ENCODE data around the gene CRB3.
A peak's percentile ranks its signal among the peaks of the same experiment; 100 is the strongest.

Gene CRB3

DNA sequence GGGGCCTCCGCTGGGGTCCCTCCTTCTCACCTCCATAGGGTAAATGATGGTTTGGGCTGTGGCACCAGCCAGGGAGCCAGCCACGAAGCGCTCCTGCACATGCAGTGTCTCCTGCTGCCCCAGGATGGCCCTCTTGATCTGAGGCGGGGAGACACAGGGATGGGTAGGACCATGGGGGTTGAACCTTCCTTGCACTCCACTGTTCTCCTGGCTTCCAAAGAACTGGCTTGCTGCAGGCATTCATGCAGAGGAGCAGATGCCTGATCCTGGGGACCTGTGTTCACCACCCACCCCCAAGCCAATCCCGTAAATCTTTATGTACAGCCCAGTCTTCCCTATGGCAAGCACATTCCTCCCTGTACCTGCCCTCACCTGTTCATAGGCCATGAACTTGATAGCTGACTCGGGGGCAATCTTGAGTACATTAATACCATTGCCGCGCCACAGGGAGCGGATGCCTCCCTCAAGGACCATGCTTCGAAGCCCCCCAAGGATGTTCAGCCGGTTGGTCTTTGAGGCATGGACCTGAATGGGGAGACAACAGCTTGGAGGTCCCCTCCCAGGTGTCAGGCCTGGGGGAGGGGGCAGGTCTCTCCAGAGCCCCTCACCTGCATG lies 10.0 kb upstream of the CRB3 start:
- peaks cover 5% of the 10 kb centered on the region for H3K27me3 ChIP-seq (ENCODE audit: control insufficient read depth, insufficient read depth, low read length, poor library complexity, severe bottlenecking)
- no peaks in the 10 kb centered on the region for H3K9me3 ChIP-seq (ENCODE audit: control insufficient read depth, low read length)
- WGBS, 2 experiments: 94 to 95% methylated on average over 11 of the region's 11 CpGs
- H3K36me3 ChIP-seq (ENCODE audit: control insufficient read depth, insufficient read depth, low read length): peaks cover 29% of the 10 kb centered on the region
- peaks cover 5% of the 10 kb centered on the region for H3K4me1 ChIP-seq (ENCODE audit: control insufficient read depth, insufficient read depth, low read length)
- no peak overlapping the region for H3K4me3 ChIP-seq (ENCODE audit: insufficient read depth, low read depth, low read length)
- no peak overlapping the region for H3K27ac ChIP-seq (ENCODE audit: insufficient read depth, low read depth, low read length, poor library complexity, severe bottlenecking)

DNA sequence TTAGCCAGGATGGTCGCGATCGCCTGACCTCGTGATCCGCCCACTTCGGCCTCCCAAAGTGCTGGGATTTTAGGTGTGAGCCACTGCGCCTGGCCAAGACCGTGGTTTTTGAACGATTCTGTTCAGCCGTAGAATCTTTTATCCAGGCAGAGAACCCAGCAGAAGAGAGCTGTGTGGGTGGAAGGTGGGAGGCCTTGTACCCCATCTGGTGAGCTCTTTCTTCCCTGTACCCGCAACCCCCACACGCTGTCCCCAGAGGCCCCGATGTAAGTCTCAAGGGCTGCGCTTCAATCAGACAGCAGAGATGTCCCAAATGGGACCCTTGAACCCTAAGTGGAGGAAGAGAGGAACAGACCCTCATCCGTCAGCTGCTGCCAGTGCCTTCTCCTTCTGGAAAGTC lies 8.1 kb upstream of the CRB3 start:
- peaks cover 29% of the 10 kb centered on the region for H3K36me3 ChIP-seq (ENCODE audit: control insufficient read depth, insufficient read depth, low read length)

DNA sequence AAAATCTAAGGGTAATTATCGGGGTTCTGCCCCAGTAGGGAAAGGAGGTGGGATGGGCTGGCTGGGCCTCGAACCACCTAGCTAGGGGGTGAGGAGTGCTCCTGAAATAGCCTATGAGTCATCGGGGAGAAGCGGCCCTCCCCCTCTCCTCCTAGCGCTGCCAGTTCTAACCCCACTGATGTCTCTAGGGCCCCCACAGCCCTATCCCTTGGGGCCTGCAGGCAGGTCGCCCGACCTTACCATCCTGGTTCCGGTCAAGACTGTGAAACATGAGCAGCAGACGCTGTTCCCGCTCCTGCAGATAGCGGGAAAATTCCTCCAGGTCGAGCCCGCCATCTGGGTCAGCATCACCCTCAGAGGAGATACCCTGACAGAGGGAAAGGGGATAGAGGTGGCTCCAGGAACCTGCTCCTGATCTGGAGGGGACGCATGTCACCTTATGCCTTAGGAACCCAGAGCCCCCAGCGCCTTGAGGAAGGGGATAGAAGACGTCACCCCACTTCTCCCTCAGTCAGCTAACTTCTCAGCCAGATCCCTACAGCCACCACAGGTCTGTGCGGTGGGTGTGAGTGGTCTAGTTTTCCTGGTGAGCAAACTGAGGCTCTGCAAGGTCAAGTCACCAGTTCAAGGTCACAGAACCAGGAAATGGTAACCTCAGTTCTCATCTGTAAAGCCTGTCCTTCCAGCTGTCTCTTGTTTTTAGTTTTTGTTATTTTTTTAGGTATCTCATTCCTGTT lies 5.9 kb upstream of the CRB3 start:
- Histone ChIP-seq H3K27ac (ENCODE audit: insufficient read depth, low read depth, low read length, poor library complexity, severe bottlenecking) (no peak overlapping the region), H3K36me3 (ENCODE audit: control insufficient read depth, insufficient read depth, low read length) (peaks cover 29% of the 10 kb centered on the region), H3K4me1 (ENCODE audit: control insufficient read depth, insufficient read depth, low read length) (peaks cover 6% of the 10 kb centered on the region), H3K9me3 (ENCODE audit: control insufficient read depth, low read length) (no peaks in the 10 kb centered on the region), H3K27me3 (ENCODE audit: control insufficient read depth, insufficient read depth, low read length, poor library complexity, severe bottlenecking) (peaks cover 21% of the 10 kb centered on the region), H3K4me3 (ENCODE audit: insufficient read depth, low read depth, low read length) (no peak overlapping the region)
- 82 to 86% methylated on average over 17 of the region's 17 CpGs for WGBS, 2 experiments

More for the DNA sequence above, 8.1 kb upstream of the CRB3 start:
- no peak overlapping the region for H3K27ac ChIP-seq (ENCODE audit: insufficient read depth, low read depth, low read length, poor library complexity, severe bottlenecking)
- no peak overlapping the region for H3K4me3 ChIP-seq (ENCODE audit: insufficient read depth, low read depth, low read length)
- 91 to 95% methylated on average over 15 of the region's 15 CpGs for WGBS, 2 experiments
- peaks cover 6% of the 10 kb centered on the region for H3K4me1 ChIP-seq (ENCODE audit: control insufficient read depth, insufficient read depth, low read length)
- H3K27me3 ChIP-seq (ENCODE audit: control insufficient read depth, insufficient read depth, low read length, poor library complexity, severe bottlenecking): peaks cover 6% of the 10 kb centered on the region
- no peaks in the 10 kb centered on the region for H3K9me3 ChIP-seq (ENCODE audit: control insufficient read depth, low read length)

DNA sequence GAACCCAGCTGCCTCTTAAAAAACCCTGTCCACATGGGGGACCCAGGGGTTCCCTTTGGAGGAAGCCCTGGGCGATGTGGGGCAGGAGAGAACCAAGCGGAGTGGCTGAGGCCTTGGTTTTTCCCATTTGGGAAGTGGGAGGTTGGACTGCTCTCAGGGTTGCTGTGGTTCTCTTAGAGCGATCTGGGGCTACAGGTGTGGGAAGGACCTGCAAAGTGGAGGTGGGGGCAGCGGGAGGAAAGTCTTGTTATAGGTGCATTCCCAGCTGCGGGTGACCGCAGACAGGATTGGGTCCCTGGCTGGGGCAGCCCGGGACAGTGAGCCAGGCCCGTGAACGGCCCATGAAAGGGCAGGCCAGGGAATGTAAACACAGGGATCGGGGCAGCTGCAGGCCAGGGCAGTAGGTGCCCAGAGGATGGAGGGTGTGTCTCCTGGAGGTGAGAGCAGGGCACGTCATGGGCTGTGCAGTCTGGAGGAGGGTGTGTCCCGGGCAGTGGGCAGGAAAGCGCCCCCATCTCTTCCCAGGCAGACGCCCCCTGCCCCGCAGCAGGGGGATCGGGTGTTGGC lies 5.3 kb upstream of the CRB3 start:
- peaks cover 25% of the 10 kb centered on the region for H3K36me3 ChIP-seq (ENCODE audit: control insufficient read depth, insufficient read depth, low read length)
- WGBS, 2 experiments: 41 to 43% methylated on average over 16 of the region's 16 CpGs

DNA sequence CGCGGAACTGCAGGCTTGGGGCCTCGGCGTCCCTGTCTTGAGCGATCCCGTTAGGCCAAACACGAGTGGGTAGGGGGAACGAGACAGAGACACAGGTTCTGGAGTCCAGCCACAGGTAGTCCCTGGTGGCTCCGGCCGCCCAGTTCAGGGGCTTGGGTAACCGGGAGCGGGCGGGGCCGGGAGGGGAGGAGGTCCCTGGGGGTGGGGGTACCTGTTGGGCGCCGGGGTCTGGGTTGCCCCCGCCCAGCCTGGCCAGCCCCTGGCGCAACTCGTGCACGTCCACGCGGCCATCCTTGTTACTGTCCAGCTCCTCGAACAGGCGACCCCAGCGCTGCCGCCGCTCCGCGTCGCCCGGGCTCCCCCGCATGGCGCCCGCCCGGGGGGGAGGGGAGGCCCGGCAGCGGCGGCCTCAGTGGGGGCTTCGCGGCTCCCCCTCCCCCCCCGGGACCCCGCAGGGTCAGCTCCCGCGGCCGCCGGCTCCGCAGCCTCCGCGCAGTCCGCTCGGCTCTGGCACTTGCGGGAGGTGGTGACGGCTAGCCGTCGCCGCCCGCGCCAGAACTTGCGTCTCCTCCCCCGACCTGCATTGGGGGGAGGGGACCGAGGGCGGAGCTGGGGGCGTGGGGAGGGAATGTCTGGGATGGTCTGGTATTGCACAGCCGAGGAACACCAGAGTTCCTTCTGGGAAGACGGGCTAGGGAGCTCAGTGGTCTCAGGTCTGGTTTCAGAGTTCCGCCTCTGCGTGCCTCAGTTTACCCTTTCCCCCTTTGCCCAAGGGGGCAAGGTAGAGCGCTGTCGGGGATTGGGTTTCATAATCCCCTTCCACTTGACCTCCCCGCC lies 4.6 kb upstream of the CRB3 start, which contains the start of gene SLC25A23:
SLC25A23 (minus strand) TSS at position 531 of the 837 bp plus-strand sequence; CDS start at position 367, 164 bp downstream.
- WGBS, 2 experiments: 1% methylated on average over 70 of the region's 70 CpGs
- Histone ChIP-seq H3K27ac (ENCODE audit: insufficient read depth, low read depth, low read length, poor library complexity, severe bottlenecking) (no peak within 1 kb of the TSS), H3K27me3 (ENCODE audit: control insufficient read depth, insufficient read depth, low read length, poor library complexity, severe bottlenecking) (peaks cover 34% of the 10 kb centered on the region)

More for the DNA sequence above, 5.3 kb upstream of the CRB3 start:
- peak overlapping the region; percentile 55 for H3K4me3 ChIP-seq (ENCODE audit: insufficient read depth, low read depth, low read length)
- peaks cover 6% of the 10 kb centered on the region for H3K4me1 ChIP-seq (ENCODE audit: control insufficient read depth, insufficient read depth, low read length)
- no peak overlapping the region for H3K27ac ChIP-seq (ENCODE audit: insufficient read depth, low read depth, low read length, poor library complexity, severe bottlenecking)
- H3K9me3 ChIP-seq (ENCODE audit: control insufficient read depth, low read length): no peaks in the 10 kb centered on the region
- H3K27me3 ChIP-seq (ENCODE audit: control insufficient read depth, insufficient read depth, low read length, poor library complexity, severe bottlenecking): peaks cover 27% of the 10 kb centered on the region

DNA sequence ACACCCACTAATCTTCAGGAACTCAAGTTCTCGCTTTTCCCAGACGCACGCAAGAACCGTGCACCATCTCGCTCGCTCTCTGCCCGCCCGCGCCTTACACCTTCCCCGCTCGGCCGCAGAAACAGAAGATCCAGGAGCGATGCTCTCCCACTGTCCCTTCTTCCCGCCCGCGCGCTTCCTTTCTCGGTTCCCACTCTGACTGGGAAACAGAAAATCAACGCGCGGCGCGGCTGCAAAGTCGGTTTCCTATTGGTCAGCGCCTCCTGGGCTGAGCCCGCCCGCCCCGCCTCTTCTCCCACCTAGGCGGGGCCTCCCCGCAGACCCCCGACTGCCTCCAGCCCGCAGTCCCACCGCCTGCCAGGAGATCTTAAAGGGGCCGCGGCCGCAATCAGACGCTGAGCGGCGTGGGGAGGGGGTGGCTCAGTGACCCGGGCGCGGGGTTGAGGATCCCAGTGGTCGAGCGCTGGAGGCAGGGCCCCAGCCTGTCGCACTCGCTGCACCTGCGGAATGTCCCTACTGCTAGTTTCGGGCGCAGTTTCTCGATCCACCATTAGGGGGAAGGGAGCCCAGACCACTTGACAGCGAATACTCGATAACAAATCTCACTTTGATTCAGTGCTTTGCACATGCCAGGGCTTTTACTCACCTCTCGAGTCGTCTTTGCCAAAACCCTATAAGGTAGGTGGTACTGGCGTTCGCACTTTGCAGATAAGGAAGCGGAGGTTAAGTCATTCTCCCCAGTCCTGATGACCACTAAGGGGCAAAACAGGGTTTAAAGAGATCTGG lies 3.8 kb upstream of the CRB3 start:
- H3K9me3 ChIP-seq (ENCODE audit: control insufficient read depth, low read length): no peaks in the 10 kb centered on the region
- H3K36me3 ChIP-seq (ENCODE audit: control insufficient read depth, insufficient read depth, low read length): peaks cover 10% of the 10 kb centered on the region
- H3K27me3 ChIP-seq (ENCODE audit: control insufficient read depth, insufficient read depth, low read length, poor library complexity, severe bottlenecking): peaks cover 43% of the 10 kb centered on the region
- peak overlapping the region; percentile 55 for H3K4me3 ChIP-seq (ENCODE audit: insufficient read depth, low read depth, low read length)
- no peak overlapping the region for H3K27ac ChIP-seq (ENCODE audit: insufficient read depth, low read depth, low read length, poor library complexity, severe bottlenecking)
- H3K4me1 ChIP-seq (ENCODE audit: control insufficient read depth, insufficient read depth, low read length): peaks cover 12% of the 10 kb centered on the region
- 0% methylated on average over 57 of the region's 57 CpGs for whole genome bisulfite sequencing, 2 experiments

More for the DNA sequence above, 4.6 kb upstream of the CRB3 start, which contains the start of gene SLC25A23:
- Histone ChIP-seq H3K4me1 (ENCODE audit: control insufficient read depth, insufficient read depth, low read length) (peaks cover 7% of the 10 kb centered on the region), H3K36me3 (ENCODE audit: control insufficient read depth, insufficient read depth, low read length) (peaks cover 18% of the 10 kb centered on the region), H3K9me3 (ENCODE audit: control insufficient read depth, low read length) (no peaks in the 10 kb centered on the region), H3K4me3 (ENCODE audit: insufficient read depth, low read depth, low read length) (peak within 1 kb of the TSS; percentile 55)

DNA sequence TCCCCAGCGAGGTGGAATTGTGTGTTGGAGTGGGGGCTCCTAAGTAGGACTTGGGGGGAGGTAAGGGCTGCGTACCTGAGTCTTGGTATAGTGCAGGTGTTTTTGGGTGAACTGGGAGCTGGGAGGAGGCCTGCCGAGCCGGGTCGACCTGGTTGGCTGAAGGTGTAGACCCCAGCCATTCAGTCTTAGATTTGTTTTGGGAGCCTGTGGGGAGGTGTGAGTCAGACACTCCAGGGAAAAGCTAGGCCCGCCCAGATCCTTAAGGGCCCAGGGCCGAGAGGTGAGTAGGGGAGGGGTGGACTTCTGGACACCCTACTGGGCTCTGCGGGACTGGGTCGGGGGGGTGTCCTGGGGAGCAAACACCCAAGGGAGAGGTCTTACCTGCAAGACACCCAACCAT lies 935 bp downstream of the CRB3 start:
- peaks cover 49% of the 10 kb centered on the region for H3K27me3 ChIP-seq (ENCODE audit: control insufficient read depth, insufficient read depth, low read length, poor library complexity, severe bottlenecking)
- peaks cover 6% of the 10 kb centered on the region for H3K4me1 ChIP-seq (ENCODE audit: control insufficient read depth, insufficient read depth, low read length)
- 40 to 50% methylated on average over 9 of the region's 9 CpGs for WGBS, 2 experiments
- H3K36me3 ChIP-seq (ENCODE audit: control insufficient read depth, insufficient read depth, low read length): no peaks in the 10 kb centered on the region
- H3K4me3 ChIP-seq (ENCODE audit: insufficient read depth, low read depth, low read length): no peak overlapping the region
- no peak overlapping the region for H3K27ac ChIP-seq (ENCODE audit: insufficient read depth, low read depth, low read length, poor library complexity, severe bottlenecking)
- no peaks in the 10 kb centered on the region for H3K9me3 ChIP-seq (ENCODE audit: control insufficient read depth, low read length)

DNA sequence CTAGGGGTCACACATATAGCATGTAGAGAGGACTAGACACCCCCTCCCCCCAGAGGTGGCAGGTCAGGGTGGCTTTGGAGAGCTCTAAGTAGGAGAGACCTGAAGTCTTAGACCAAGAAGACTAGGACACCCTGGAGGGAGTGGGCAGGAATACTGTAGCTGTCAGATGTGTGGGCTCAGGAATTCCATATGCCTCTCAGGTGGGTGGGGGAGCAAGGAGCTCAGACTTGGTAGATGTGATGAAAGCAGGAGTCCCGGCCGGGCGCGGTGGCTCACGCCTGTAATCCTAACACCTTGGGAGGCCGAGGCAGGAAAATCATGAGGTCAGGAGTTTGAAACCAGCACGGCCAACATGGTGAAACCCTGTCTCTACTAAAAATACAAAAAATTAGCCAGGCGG lies 1.6 kb downstream of the CRB3 start:
- Histone ChIP-seq H3K4me1 (ENCODE audit: control insufficient read depth, insufficient read depth, low read length) (peaks cover 6% of the 10 kb centered on the region), H3K36me3 (ENCODE audit: control insufficient read depth, insufficient read depth, low read length) (no peaks in the 10 kb centered on the region), H3K4me3 (ENCODE audit: insufficient read depth, low read depth, low read length) (no peak overlapping the region), H3K27ac (ENCODE audit: insufficient read depth, low read depth, low read length, poor library complexity, severe bottlenecking) (no peak overlapping the region), H3K27me3 (ENCODE audit: control insufficient read depth, insufficient read depth, low read length, poor library complexity, severe bottlenecking) (peaks cover 49% of the 10 kb centered on the region), H3K9me3 (ENCODE audit: control insufficient read depth, low read length) (no peaks in the 10 kb centered on the region)
- 92 to 93% methylated on average over 8 of the region's 8 CpGs for WGBS, 2 experiments

DNA sequence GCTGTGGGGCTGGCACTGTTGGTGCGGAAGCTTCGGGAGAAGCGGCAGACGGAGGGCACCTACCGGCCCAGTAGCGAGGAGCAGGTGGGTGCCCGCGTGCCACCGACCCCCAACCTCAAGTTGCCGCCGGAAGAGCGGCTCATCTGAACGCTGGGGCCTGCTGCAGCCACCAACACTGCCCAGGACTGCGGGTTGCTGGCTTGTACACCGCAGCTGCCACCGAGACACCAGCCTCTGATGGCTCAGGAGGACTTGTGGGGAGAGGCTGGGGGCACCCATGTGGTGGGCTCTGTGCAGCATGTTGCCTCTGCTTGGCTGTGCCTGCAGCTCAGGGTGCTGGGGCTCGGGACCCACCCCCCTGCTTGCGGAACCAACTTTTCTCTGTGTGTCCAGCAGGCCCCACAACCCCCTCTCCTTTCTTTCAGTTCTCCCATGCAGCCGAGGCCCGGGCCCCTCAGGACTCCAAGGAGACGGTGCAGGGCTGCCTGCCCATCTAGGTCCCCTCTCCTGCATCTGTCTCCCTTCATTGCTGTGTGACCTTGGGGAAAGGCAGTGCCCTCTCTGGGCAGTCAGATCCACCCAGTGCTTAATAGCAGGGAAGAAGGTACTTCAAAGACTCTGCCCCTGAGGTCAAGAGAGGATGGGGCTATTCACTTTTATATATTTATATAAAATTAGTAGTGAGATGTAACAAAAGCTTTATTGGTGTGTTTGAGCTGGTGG lies 2.6 kb downstream of the CRB3 start:
- 93 to 94% methylated on average over 21 of the region's 21 CpGs for WGBS, 2 experiments
- H3K27me3 ChIP-seq (ENCODE audit: control insufficient read depth, insufficient read depth, low read length, poor library complexity, severe bottlenecking): peaks cover 48% of the 10 kb centered on the region
- H3K27ac ChIP-seq (ENCODE audit: insufficient read depth, low read depth, low read length, poor library complexity, severe bottlenecking): no peak overlapping the region
- no peaks in the 10 kb centered on the region for H3K9me3 ChIP-seq (ENCODE audit: control insufficient read depth, low read length)
- peaks cover 6% of the 10 kb centered on the region for H3K4me1 ChIP-seq (ENCODE audit: control insufficient read depth, insufficient read depth, low read length)
- H3K36me3 ChIP-seq (ENCODE audit: control insufficient read depth, insufficient read depth, low read length): no peaks in the 10 kb centered on the region
- no peak overlapping the region for H3K4me3 ChIP-seq (ENCODE audit: insufficient read depth, low read depth, low read length)
